ENCODE data around the gene LYAR. TPM values are rescaled to one million over a fixed set of nuclear protein-coding genes. Genes with fewer than 3 reads are reported as not detected.

Gene LYAR
- polyA plus RNA-seq, 12 donors: 10.9 to 21.4 (median 16.8) TPM; not detected in 1

- DNase-seq: no peak
These were observed 27.7 kb upstream of the LYAR start for GRCh38 chr4:4317496-4318232.

GRCh38 chr4:4316150-4316495, 26.2 kb upstream of the LYAR start:
- no peak for DNase-seq

- DNase-seq: no peak
These were observed 25.7 kb upstream of the LYAR start for GRCh38 chr4:4315461-4316149.

DNA sequence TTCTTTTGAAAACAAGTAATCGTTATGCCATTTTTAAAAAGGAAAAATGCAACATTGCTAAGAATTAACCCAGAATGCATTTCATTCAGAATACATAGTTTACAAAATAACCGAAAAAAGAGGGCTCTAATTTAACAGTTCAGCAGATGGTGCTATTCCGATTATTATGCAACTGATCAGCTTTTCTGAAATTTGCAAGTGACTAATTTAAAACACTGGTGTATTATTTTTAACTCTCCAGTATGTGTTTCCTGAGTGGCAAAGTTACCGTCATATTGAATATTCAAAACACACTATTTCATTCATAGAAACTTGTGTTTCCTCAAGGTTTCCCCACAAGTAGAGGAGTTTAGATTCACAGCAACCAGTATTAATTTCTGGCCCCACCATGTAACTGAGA, 21.2 kb upstream of the LYAR start:
- DNase-seq: no peak

GRCh38 chr4:4308800-4309441, 19.0 kb upstream of the LYAR start:
- DNase-seq: no peak

DNA sequence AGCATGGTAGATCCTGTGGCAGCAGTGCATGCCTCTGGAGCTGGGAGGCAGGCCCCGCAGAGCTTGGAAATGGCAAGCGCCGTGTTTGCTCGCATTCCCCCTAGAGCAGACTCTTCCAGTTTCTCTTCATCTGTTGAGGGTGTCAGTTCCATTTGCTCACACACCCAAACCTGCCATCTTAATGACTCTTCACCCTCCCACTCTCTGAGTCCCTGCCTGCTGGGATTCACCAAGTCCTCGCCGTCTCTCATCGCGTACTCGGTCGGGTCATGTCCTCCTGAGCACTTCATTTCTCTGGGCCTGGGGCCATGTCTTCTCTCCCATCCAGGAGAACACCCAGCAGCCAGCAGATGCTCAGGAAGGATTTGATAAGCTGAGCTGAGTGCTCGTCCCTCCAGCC, 17.0 kb upstream of the LYAR start:
- DNase-seq: no peak

- DNase-seq: no peak
These were observed 12.5 kb upstream of the LYAR start for GRCh38 chr4:4302416-4302815.

GRCh38 chr4:4302001-4302400, 12.0 kb upstream of the LYAR start:
- DNase-seq: no peak

- no peak for DNase-seq
These were observed 9.1 kb upstream of the LYAR start for GRCh38 chr4:4299006-4299405.

DNA sequence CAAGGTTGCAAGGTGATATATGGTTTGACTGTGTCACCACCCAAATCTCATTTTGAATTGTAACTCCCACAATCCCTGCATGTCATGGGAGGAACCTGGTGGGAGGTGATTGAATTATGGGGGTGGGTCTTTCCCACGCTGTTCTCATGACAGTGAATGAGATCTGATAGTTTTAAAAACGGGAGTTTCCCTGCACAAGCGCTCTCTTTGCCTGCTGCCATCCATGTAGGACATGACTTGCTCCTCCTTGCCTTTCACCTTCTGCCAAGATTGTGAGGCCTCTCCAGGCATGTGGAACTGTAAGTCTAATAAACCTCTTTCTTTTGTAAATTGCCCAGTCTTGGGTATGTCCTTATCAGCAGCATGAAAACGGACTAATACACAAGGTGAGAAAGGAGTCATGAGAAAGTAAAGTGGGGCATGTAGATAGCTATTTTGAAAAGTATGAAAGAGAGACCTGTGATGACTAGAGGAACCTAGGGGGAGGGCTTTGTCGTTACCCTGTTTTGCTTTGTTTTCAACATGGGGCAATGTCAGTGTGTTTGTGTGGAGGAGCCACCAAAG, 6.4 kb upstream of the LYAR start:
- no peak for DNase-seq

DNA sequence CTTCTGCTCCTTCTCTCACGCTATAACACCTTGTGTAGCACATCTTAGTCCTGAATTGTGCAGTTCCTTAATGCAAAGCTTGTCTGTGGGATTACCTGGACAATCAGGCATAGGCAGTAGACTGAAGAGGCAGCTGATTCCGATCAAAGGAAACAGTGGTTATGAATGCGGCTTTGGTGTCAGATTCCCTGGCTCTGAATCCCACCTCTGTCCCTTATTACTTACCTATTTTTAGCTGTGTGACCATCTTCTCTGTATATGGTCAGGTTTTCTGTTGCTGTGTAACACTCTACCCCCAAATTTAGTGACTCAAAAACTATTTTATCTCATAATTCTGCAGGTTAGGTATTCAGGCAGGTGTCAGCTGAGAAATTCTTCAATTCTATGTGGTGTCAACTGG, 3.3 kb upstream of the LYAR start:
- no peak for DNase-seq

DNA sequence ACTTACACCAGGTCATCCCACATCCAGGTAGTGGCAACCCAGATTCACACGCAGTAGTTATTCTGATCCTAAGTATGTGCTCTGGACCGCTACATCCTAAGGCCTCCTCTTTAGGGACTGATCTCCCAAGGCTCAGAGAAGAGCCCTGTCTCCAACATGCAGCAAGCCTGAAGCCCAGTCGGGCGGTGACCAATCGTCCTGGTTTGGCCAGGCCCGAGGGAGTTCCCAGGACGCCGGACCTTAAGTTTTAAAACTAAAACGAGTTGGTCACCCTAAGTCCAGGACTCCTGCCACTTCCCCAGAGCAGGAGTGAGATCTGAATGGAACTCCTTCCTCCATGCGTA, 385 bp downstream of the LYAR start:
- DNase-seq: no peak

DNA sequence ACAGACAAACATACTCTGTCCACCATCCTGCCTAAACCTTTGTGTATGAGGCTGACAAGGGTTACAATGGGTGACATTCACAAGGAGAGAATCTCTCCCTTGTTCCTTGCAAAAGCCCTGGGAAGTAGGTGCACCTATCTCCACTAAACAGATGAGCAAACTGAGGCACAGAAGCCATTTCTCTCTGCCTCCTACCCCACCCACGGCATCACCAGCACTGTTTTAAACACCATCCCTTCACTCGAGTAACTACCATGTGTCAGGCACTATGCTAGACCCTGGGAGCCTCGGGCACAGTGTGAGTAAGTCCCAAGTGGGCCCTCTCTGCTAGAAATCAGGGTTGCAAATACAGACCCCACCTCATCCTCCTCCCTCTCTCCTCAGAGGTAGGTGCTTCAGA, 899 bp downstream of the LYAR start:
- no peak for DNase-seq

GRCh38 chr4:4288098-4288497, 1.9 kb downstream of the LYAR start:
- DNase-seq: no peak

DNA sequence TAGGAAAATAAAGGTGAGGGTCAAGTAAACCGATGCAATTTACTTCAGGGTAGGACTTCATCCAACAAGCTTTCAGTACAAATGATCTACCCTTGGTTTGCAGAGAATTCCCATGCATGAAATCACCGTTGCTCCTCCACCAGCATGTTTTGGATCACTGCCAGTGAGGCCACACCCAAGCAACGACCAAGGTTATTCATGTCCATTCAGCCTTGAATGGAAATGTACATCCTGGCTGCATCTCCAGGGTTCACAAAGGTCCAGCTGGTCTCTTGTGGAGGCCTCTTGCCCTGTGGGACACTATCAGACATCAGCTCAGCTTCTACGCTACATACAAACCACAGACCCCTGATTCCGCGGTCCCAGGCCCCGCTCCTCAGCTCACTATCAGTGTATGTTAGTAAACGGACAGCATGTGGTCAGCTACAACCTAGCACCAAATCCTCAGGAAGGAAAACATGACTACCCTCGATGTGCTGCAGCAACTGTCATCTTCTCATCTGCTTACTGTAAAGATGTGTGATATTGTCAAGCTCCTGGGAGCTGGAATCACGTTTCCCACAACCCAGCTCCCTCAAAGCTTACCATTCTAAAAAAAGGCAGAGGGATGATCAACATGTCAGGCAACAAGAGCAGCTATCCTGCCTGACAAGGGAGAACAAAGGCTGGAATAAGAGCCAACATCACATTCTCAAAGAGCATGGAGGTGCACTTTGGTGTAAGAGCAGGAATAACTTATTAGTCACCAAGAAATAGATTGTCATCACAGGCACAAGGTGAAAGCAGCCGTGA, 4.9 kb downstream of the LYAR start:
- DNase-seq: no peak

GRCh38 chr4:4281787-4282186, 8.2 kb downstream of the LYAR start:
- no peak for DNase-seq

- DNase-seq: no peak
These were observed 12.4 kb downstream of the LYAR start for GRCh38 chr4:4277531-4277930.

- DNase-seq: no peak
These were observed 15.7 kb downstream of the LYAR start for GRCh38 chr4:4274226-4274625.

GRCh38 chr4:4271912-4272311, 18.0 kb downstream of the LYAR start:
- DNase-seq: no peak

DNA sequence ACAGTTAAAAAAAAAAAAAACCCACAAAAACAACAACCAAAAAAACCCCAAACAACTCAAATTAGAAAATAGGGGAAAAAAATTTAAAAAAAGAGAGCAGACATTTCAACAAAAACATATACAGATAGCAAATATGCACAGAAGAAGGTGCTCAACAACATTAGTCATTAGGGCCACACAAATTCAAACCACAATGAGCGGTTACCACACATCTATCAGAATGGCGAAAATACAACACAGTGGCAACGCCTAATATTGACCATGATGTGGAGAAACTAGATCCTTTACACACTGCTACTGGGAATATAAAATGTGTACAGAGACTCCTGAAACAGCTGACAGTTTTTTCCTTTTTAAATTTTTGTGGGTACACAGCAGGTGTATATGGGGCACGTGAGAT, 19.4 kb downstream of the LYAR start:
- no peak for DNase-seq

DNA sequence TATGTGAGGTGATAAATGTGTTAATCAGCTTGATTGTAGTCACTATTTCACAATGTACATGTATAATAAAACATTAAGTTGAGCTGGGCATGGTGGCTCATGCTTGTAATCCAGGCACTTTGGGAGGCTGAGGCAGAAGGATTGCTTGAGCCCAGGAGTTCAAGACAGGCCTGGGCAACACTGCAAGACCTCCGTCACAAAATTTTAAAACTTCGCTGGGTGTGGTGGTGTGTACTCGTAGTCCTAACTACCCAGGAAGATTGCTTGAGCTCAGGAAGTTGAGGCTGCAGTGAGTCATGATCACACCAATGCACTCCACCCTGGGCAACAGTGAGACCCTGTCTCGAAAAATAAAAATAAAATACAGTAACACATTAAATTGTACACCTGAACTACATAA, 20.1 kb downstream of the LYAR start:
- DNase-seq: no peak

GRCh38 chr4:4269331-4269731, 20.6 kb downstream of the LYAR start:
- DNase-seq: no peak

Data from muscle of arm (tissue), 12 donors.